IPS DF 6.9 (cell line): Measurements from ENCODE around the gene IGSF22.
"Not testable (repeated sequence)": the region's sequence is repeated elsewhere in the genome, so short reads cannot be mapped to it uniquely, and the experiment has no call there.

ENCODE experiments used
- DNase-seq: peaks from one replicate; pipeline ENCODE4 v3.0.0-alpha.2; 2013; ENCODE audit warnings: low read depth, low spot score
- H3K27ac ChIP-seq: one replicate; pipeline ENCODE4 v1.5.1; 2013; ENCODE audit warnings: low read length, control low read depth
- H3K27me3 ChIP-seq: 2 replicates; pipeline ENCODE4 v1.6.1; 2013; ENCODE audit warnings: mild to moderate bottlenecking, low read length; ENCODE audit not compliant: control insufficient read depth, insufficient read depth
- H3K36me3 ChIP-seq: 2 replicates; pipeline ENCODE4 v1.6.1; 2013; ENCODE audit warnings: low read length; ENCODE audit not compliant: control insufficient read depth, insufficient read depth
- H3K4me1 ChIP-seq: 2 replicates; pipeline ENCODE4 v1.6.1; 2013; ENCODE audit warnings: low read length; ENCODE audit not compliant: control insufficient read depth, insufficient read depth
- H3K4me3 ChIP-seq: 2 replicates; pipeline ENCODE4 v1.5.1; 2013; ENCODE audit warnings: mild to moderate bottlenecking, low read length
- H3K9me3 ChIP-seq: 2 replicates; pipeline ENCODE4 v1.6.1; 2013; ENCODE audit warnings: low read length, inconsistent platforms; ENCODE audit not compliant: control insufficient read depth, insufficient read depth
- WGBS: extraction: QIAGEN DNeasy Blood & Tissue Kit; methylation state at CpG from one replicate; pipeline ENCODE4 v1.1.7; 2013; ENCODE audit warnings: mixed read lengths, missing lambda C conversion rate; ENCODE audit not compliant: insufficient read length, insufficient coverage; 5-methylcytosine and 5-hydroxymethylcytosine counted together

IGSF22 gene

GRCh38 chr11:18692941-18693760 lies 32.8 kb downstream of the IGSF22 start:
- H3K36me3 ChIP-seq = no peaks in the 10 kb centered on the region
- no peaks in the 10 kb centered on the region for H3K9me3 ChIP-seq
- no peak overlapping the region for H3K27ac ChIP-seq
- no CpG with 5 or more reads among the region's 9 CpGs for WGBS
- no peak overlapping the region for H3K4me3 ChIP-seq
- no peaks in the 10 kb centered on the region for H3K4me1 ChIP-seq
- no peak for DNase-seq
- no peaks in the 10 kb centered on the region for H3K27me3 ChIP-seq

GRCh38 chr11:18691467-18692140 lies 34.4 kb downstream of the IGSF22 start:
- not testable (repeated sequence) for H3K9me3 ChIP-seq, H3K4me1 ChIP-seq, H3K27ac ChIP-seq, H3K27me3 ChIP-seq, H3K36me3 ChIP-seq, H3K4me3 ChIP-seq, DNase-seq
- no CpG with 5 or more reads among the region's 4 CpGs for WGBS

GRCh38 chr11:18684267-18684666 lies 41.7 kb downstream of the IGSF22 start:
- H3K4me3 ChIP-seq = no peak overlapping the region
- no peak for DNase-seq
- no peaks in the 10 kb centered on the region for H3K27me3 ChIP-seq
- WGBS = no CpG with 5 or more reads among the region's 1 CpG
- no peaks in the 10 kb centered on the region for H3K9me3 ChIP-seq
- no peaks in the 10 kb centered on the region for H3K36me3 ChIP-seq
- H3K27ac ChIP-seq = no peak overlapping the region
- H3K4me1 ChIP-seq = no peaks in the 10 kb centered on the region

GRCh38 chr11:18682466-18682865 lies 43.5 kb downstream of the IGSF22 start:
- H3K9me3 ChIP-seq = no peaks in the 10 kb centered on the region
- DNase-seq = no peak
- no peaks in the 10 kb centered on the region for H3K36me3 ChIP-seq
- H3K4me3 ChIP-seq = no peak overlapping the region
- H3K27ac ChIP-seq = no peak overlapping the region
- no peaks in the 10 kb centered on the region for H3K4me1 ChIP-seq
- WGBS = no CpG with 5 or more reads among the region's 3 CpGs
- H3K27me3 ChIP-seq = no peaks in the 10 kb centered on the region

GRCh38 chr11:18681949-18682348 lies 44.0 kb downstream of the IGSF22 start:
- not testable (repeated sequence) for DNase-seq, H3K4me3 ChIP-seq, H3K4me1 ChIP-seq, H3K27ac ChIP-seq, H3K9me3 ChIP-seq, H3K27me3 ChIP-seq, H3K36me3 ChIP-seq
- WGBS = no CpG with 5 or more reads among the region's 1 CpG

GRCh38 chr11:18677560-18677959 lies 48.4 kb downstream of the IGSF22 start:
- H3K4me1 ChIP-seq = no peaks in the 10 kb centered on the region
- H3K36me3 ChIP-seq = no peaks in the 10 kb centered on the region
- H3K4me3 ChIP-seq = no peak overlapping the region
- H3K9me3 ChIP-seq = no peaks in the 10 kb centered on the region
- no CpG with 5 or more reads among the region's 3 CpGs for WGBS
- no peak for DNase-seq
- H3K27ac ChIP-seq = no peak overlapping the region
- H3K27me3 ChIP-seq = no peaks in the 10 kb centered on the region

GRCh38 chr11:18676803-18677202 lies 49.2 kb downstream of the IGSF22 start:
- no peaks in the 10 kb centered on the region for H3K36me3 ChIP-seq
- no peaks in the 10 kb centered on the region for H3K4me1 ChIP-seq
- no peak for DNase-seq
- WGBS = no CpG with 5 or more reads among the region's 4 CpGs
- H3K4me3 ChIP-seq = no peak overlapping the region
- H3K27me3 ChIP-seq = no peaks in the 10 kb centered on the region
- no peaks in the 10 kb centered on the region for H3K9me3 ChIP-seq
- no peak overlapping the region for H3K27ac ChIP-seq

GRCh38 chr11:18672209-18672608 lies 53.8 kb downstream of the IGSF22 start:
- H3K4me3 ChIP-seq, H3K27me3 ChIP-seq, H3K9me3 ChIP-seq, H3K36me3 ChIP-seq, DNase-seq, H3K27ac ChIP-seq, H3K4me1 ChIP-seq: not testable (repeated sequence)
- WGBS = no CpG with 5 or more reads among the region's 7 CpGs

GRCh38 chr11:18671246-18671645 lies 54.7 kb downstream of the IGSF22 start:
- WGBS = no CpG with 5 or more reads among the region's 2 CpGs
- Histone ChIP-seq H3K27me3 (no peaks in the 10 kb centered on the region), H3K27ac (no peak overlapping the region), H3K4me3 (no peak overlapping the region), H3K4me1 (peaks cover 1% of the 10 kb centered on the region; the same call in 1 of the 2 replicates), H3K36me3 (no peaks in the 10 kb centered on the region), H3K9me3 (no peaks in the 10 kb centered on the region)
- no peak for DNase-seq

GRCh38 chr11:18669711-18670110 lies 56.3 kb downstream of the IGSF22 start:
- DNase-seq = no peak
- H3K4me3 ChIP-seq = no peak overlapping the region
- H3K27ac ChIP-seq = no peak overlapping the region
- H3K4me1 ChIP-seq = peaks cover 1% of the 10 kb centered on the region; the same call in 1 of the 2 replicates
- no CpG with 5 or more reads among the region's 4 CpGs for WGBS
- H3K36me3 ChIP-seq = no peaks in the 10 kb centered on the region
- H3K9me3 ChIP-seq = no peaks in the 10 kb centered on the region
- H3K27me3 ChIP-seq = no peaks in the 10 kb centered on the region
